ENCODE data around the gene IL4I1. TPM values are rescaled to one million over a fixed set of nuclear protein-coding genes. Genes with fewer than 3 reads are reported as not detected.
A peak's percentile ranks its signal among the peaks of the same experiment; 100 is the strongest.

Gene IL4I1
- total RNA-seq, 2 donors from 2014 or later, result 0.14 to 2.5 TPM

- no peaks in the 10 kb centered on the region for H3K9me3 ChIP-seq
- no peak overlapping the region for H3K4me3 ChIP-seq
- 74% methylated on average over 17 of the region's 22 CpGs for WGBS
- peaks cover 4% of the 10 kb centered on the region for H3K4me1 ChIP-seq (replicated peaks)
- peak overlapping the region; percentile 81 to 93 for H3K27ac ChIP-seq
- no peaks in the 10 kb centered on the region for H3K27me3 ChIP-seq (replicated peaks; ENCODE audit: insufficient read depth)
- TF ChIP-seq POLR2AphosphoS5 (IDR thresholded peaks at IDR 0.05) (no peak), POLR2A (IDR thresholded peaks at IDR 0.05) (no peak), CTCF (IDR thresholded peaks at IDR 0.05) (no peak)
- intact Hi-C loops (cut with DNase I), result no loop called here
- DNase-seq (ENCODE audit: low spot score), result no peak
- peaks cover 2 to 41% of the 10 kb centered on the region in 2 donors for H3K36me3 ChIP-seq
These were observed 36.9 kb downstream of the IL4I1 start for GRCh38 chr19:49859682-49860335.

GRCh38 chr19:49858088-49858985, 38.4 kb downstream of the IL4I1 start:
- Histone ChIP-seq H3K4me3 (no peak overlapping the region), H3K27ac (peak overlapping the region in 1 of 2 donors; percentile 23), H3K36me3 (peaks cover 2 to 32% of the 10 kb centered on the region in 2 donors), H3K4me1 (replicated peaks) (peaks cover 4% of the 10 kb centered on the region), H3K27me3 (replicated peaks; ENCODE audit: insufficient read depth) (no peaks in the 10 kb centered on the region), H3K9me3 (no peaks in the 10 kb centered on the region)
- 75% methylated on average over 31 of the region's 37 CpGs for WGBS
- TF ChIP-seq POLR2A (IDR thresholded peaks at IDR 0.05) (no peak), CTCF (IDR thresholded peaks at IDR 0.05) (no peak), POLR2AphosphoS5 (IDR thresholded peaks at IDR 0.05) (no peak)
- no peak for DNase-seq (ENCODE audit: low spot score)
- intact Hi-C loops (cut with DNase I), result no loop called here

- H3K27me3 ChIP-seq (replicated peaks; ENCODE audit: insufficient read depth), result no peaks in the 10 kb centered on the region
- H3K36me3 ChIP-seq, result peaks cover 2 to 32% of the 10 kb centered on the region in 2 donors
- H3K9me3 ChIP-seq, result no peaks in the 10 kb centered on the region
- peaks cover 4% of the 10 kb centered on the region for H3K4me1 ChIP-seq (replicated peaks)
- no peak overlapping the region for H3K4me3 ChIP-seq
- 75% methylated on average over 5 of the region's 5 CpGs for WGBS
- intact Hi-C loops (cut with DNase I), result no loop called here
- TF ChIP-seq POLR2A (IDR thresholded peaks at IDR 0.05), result no peak
- DNase-seq (ENCODE audit: low spot score), result no peak
- H3K27ac ChIP-seq, result peak overlapping the region in 1 of 2 donors; percentile 23
These were observed 38.9 kb downstream of the IL4I1 start for GRCh38 chr19:49857838-49858087.

GRCh38 chr19:49857061-49857837, 39.4 kb downstream of the IL4I1 start:
- H3K4me3 ChIP-seq, result no peak overlapping the region
- H3K27ac ChIP-seq, result peak overlapping the region in 1 of 2 donors; percentile 31
- H3K36me3 ChIP-seq, result peaks cover 2 to 32% of the 10 kb centered on the region in 2 donors
- 87% methylated on average over 26 of the region's 26 CpGs for WGBS
- intact Hi-C loops (cut with DNase I), result no loop called here
- no peak for TF ChIP-seq POLR2A (IDR thresholded peaks at IDR 0.05)
- no peak for TF ChIP-seq POLR2AphosphoS5 (IDR thresholded peaks at IDR 0.05)
- TF ChIP-seq CTCF (IDR thresholded peaks at IDR 0.05), result no peak
- no peaks in the 10 kb centered on the region for H3K27me3 ChIP-seq (replicated peaks; ENCODE audit: insufficient read depth)
- no peak for DNase-seq (ENCODE audit: low spot score)
- peaks cover 4% of the 10 kb centered on the region for H3K4me1 ChIP-seq (replicated peaks)
- no peaks in the 10 kb centered on the region for H3K9me3 ChIP-seq

- intact Hi-C loops (cut with DNase I), result no loop called here
- Histone ChIP-seq H3K27me3 (replicated peaks; ENCODE audit: insufficient read depth) (no peaks in the 10 kb centered on the region), H3K9me3 (no peaks in the 10 kb centered on the region), H3K36me3 (peaks cover 2 to 32% of the 10 kb centered on the region in 2 donors), H3K27ac (peak overlapping the region in 1 of 2 donors; percentile 31), H3K4me1 (replicated peaks) (peaks cover 4% of the 10 kb centered on the region), H3K4me3 (no peak overlapping the region)
- DNase-seq (ENCODE audit: low spot score), result no peak
- TF ChIP-seq CTCF (IDR thresholded peaks at IDR 0.05) (no peak), POLR2AphosphoS5 (IDR thresholded peaks at IDR 0.05) (no peak), POLR2A (IDR thresholded peaks at IDR 0.05) (no peak)
- WGBS, result 82% methylated on average over 13 of the region's 18 CpGs
These were observed 40.1 kb downstream of the IL4I1 start for GRCh38 chr19:49856574-49857021.

All from prostate gland (tissue), 2 donors.